B cell (primary cell): ENCODE measurements around the gene PPP2R3C. TPM values are rescaled to one million over a fixed set of nuclear protein-coding genes. Genes with fewer than 3 reads are reported as not detected.

ENCODE experiments used
- ATAC-seq: fragments of 200-7000 bp; cut with Tn5 transposase; one replicate; pipeline ENCODE4 v1.10.0; 2021; ENCODE audit warnings: low read depth, mild to moderate bottlenecking, moderate number of reproducible peaks, moderate library complexity
- CTCF ChIA-PET: fragments of 350-600 bp; sonication (Branson Sonifier 250); formaldehyde crosslinking; loops from one replicate; lab custom pipeline; 2021; ENCODE audit warnings: antibody characterized with exemption, inconsistent platforms; lab: Charles Lee
- POLR2A ChIA-PET: fragments of 350-600 bp; sonication (Branson Sonifier 250); formaldehyde crosslinking; loops from one replicate; lab custom pipeline; 2021; ENCODE audit warnings: antibody characterized with exemption; lab: Charles Lee
- DNase-seq: peaks from one replicate; pipeline ENCODE4 v3.0.0; 2013
- H2AFZ ChIP-seq: 2 replicates; pipeline ENCODE4 v1.6.1; 2012; ENCODE audit warnings: mild to moderate bottlenecking, low read depth, low read length; ENCODE audit not compliant: insufficient read depth, poor library complexity, severe bottlenecking
- H3K27ac ChIP-seq, 2 donors: 1 replicate in 1 of 2; 2 replicates in 1 of 2; pipeline ENCODE4 v1.5.1; 2012 to 2013; ENCODE audit warnings: low read length in 2 of 2, mild to moderate bottlenecking in 2 of 2, moderate library complexity in 1 of 2
- H3K27me3 ChIP-seq, 4 experiments: fragments of 200-600 bp in 1 of 4; sonication (generic) in 1 of 4; replicated peaks in 1 of 4; 1 replicate in 2 of 4; 2 replicates in 2 of 4; pipeline versions ENCODE4 v1.6.1 to v1.7.0; 2013 to 2016; ENCODE audit warnings: low read length in 3 of 4, mild to moderate bottlenecking in 2 of 4, mixed read lengths in 1 of 4, moderate library complexity in 1 of 4; ENCODE audit not compliant: insufficient read depth in 4 of 4, control insufficient read depth in 3 of 4; ENCODE audit errors: control extremely low read depth in 1 of 4
- H3K36me3 ChIP-seq, 2 experiments: replicated peaks in 1 of 2; 1 replicate in 1 of 2; 2 replicates in 1 of 2; pipeline versions ENCODE4 v1.6.1 to v1.7.1; 2013; ENCODE audit warnings: low read length in 1 of 2; ENCODE audit not compliant: insufficient read depth in 2 of 2, control insufficient read depth in 1 of 2; ENCODE audit errors: control extremely low read depth in 1 of 2, extremely low read depth in 1 of 2
- H3K4me1 ChIP-seq, 2 donors: fragments of 200-600 bp in 1 of 2; sonication (generic) in 1 of 2; 1 replicate in 1 of 2; 2 replicates in 1 of 2; pipeline versions ENCODE4 v1.5.1 to v1.6.1; 2013 to 2017; ENCODE audit warnings: low read length in 2 of 2; ENCODE audit not compliant: control insufficient read depth in 2 of 2, insufficient read depth in 2 of 2
- H3K4me2 ChIP-seq: replicated peaks from 2 replicates; pipeline ENCODE3; 2012; ENCODE audit warnings: mild to moderate bottlenecking, low read depth, low read length; ENCODE audit not compliant: poor library complexity, severe bottlenecking
- H3K4me3 ChIP-seq, 5 experiments: fragments of 200-600 bp in 1 of 5; sonication (generic) in 1 of 5; 1 replicate in 3 of 5; 2 replicates in 2 of 5; pipeline versions ENCODE4 v1.5.1 to v1.7.0; 2011 to 2016; ENCODE audit warnings: low read length in 4 of 5, mild to moderate bottlenecking in 4 of 5, low read depth in 2 of 5, control low read depth in 1 of 5, moderate library complexity in 1 of 5; ENCODE audit not compliant: insufficient read depth in 1 of 5; ENCODE audit errors: control extremely low read depth in 1 of 5, extremely low read depth in 1 of 5
- H3K79me2 ChIP-seq: fragments of 200-600 bp; sonication (generic); one replicate; pipeline ENCODE4 v1.6.0; 2016; ENCODE audit warnings: low read length; ENCODE audit not compliant: control insufficient read depth, insufficient read depth
- H3K9ac ChIP-seq: fragments of 200-600 bp; sonication (generic); 2 replicates; pipeline ENCODE4 v1.6.1; 2017; ENCODE audit warnings: mild to moderate bottlenecking, low read length, moderate library complexity
- H3K9me3 ChIP-seq, 3 donors: one replicate each; pipeline versions ENCODE4 v1.6.1 to v1.7.1; 2013; ENCODE audit warnings: low read length in 2 of 3; ENCODE audit not compliant: control insufficient read depth in 2 of 3, insufficient read depth in 1 of 3; ENCODE audit errors: control extremely low read depth in 1 of 3
- H4K20me1 ChIP-seq: 2 replicates; pipeline ENCODE4 v1.6.0; 2012; ENCODE audit warnings: mild to moderate bottlenecking, low read length; ENCODE audit not compliant: insufficient read depth, control insufficient read depth, poor library complexity, severe bottlenecking
- H3K27ac Mint-ChIP-seq: one replicate; pipeline ENCODE4 v1.8.0; 2021; ENCODE audit warnings: mixed read lengths
- H3K27me3 Mint-ChIP-seq: one replicate; pipeline ENCODE4 v1.8.0; 2021; ENCODE audit warnings: mixed read lengths
- H3K4me1 Mint-ChIP-seq: one replicate; pipeline ENCODE4 v1.8.0; 2021; ENCODE audit warnings: mixed read lengths
- H3K4me3 Mint-ChIP-seq: one replicate; pipeline ENCODE4 v1.8.0; 2021; ENCODE audit warnings: mixed read lengths
- H3K9me3 Mint-ChIP-seq: one replicate; pipeline ENCODE4 v1.8.0; 2022; ENCODE audit warnings: mixed read lengths; ENCODE audit not compliant: insufficient read depth
- EZH2 ChIP-seq: IDR thresholded peaks from 2 replicates; pipeline ENCODE4 v1.6.1; 2012; ENCODE audit warnings: borderline replicate concordance, low read depth, mild to moderate bottlenecking, moderate library complexity, low read length; ENCODE audit not compliant: insufficient read depth, poor library complexity, severe bottlenecking
- whole genome bisulfite sequencing: methylation state at CpG from one replicate; pipeline ENCODE4 v1.1.5; 2013; ENCODE audit warnings: missing lambda C conversion rate; ENCODE audit not compliant: insufficient coverage; 5-methylcytosine and 5-hydroxymethylcytosine counted together
- intact Hi-C: fragments of 100-400 bp; cut with micrococcal nuclease; formaldehyde crosslinking; loops from one replicate; pipeline ENCODE4 v1.10.0; 2022
- polyA plus RNA-seq: library from polyadenylated mRNA; depleted of rRNA; stranded (reverse); fragments of >200 nt; gene quantifications from 2 replicates; pipeline ENCODE4 v1.2.3, GENCODE V29; 2012
- total RNA-seq, 2 donors: library from RNA; stranded (reverse); fragments of 120-200 nt in 1 of 2; gene quantifications; 1 replicate in 1 of 2; 2 replicates in 1 of 2; pipeline versions ENCODE4 v1.2.3 to v1.2.4, GENCODE V29; 2013 to 2022
- TF ChIP-seq, protein P1 (sequence below): fragments of 200-600 bp; IDR thresholded peaks from one replicate; pipeline ENCODE4 v1.8.0; 2022; ENCODE audit warnings: antibody characterized with exemption, mild to moderate bottlenecking

The PPP2R3C gene
- total and polyA plus RNA-seq, 2 donors (not counting 1 experiment from before 2014, with no cell fraction given) = 13.5 to 40.8 TPM

DNA sequence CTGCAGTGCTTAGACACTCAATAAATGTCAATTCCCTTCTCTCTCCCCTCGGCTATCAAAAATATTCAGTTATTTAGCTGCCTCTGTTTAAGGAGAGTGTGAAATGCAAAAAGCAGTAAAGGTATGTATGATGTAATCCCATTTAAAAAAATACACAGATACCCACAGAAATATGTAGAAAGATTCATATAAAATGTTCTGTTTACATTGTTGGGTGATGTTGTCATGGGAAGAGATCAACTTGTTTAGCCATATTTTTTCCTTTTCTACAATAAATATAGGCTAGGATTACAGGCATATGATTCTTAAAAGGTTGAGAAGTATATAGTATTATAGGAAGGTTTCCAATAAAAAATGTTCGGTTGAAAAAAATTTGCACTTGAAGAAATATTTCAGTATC, 7.8 kb downstream of the PPP2R3C start:
- Mint-ChIP-seq H3K4me3 (no peak overlapping the region), H3K9me3 (peaks cover 2% of the 10 kb centered on the region), H3K27me3 (no peaks in the 10 kb centered on the region), H3K27ac (no peak overlapping the region), H3K4me1 (peaks cover 18% of the 10 kb centered on the region)
- Histone ChIP-seq H3K27me3 (no peaks in the 10 kb centered on the region), H3K4me1 (no peaks in the 10 kb centered on the region), H3K36me3 (peaks cover 18 to 62% of the 10 kb centered on the region in 2 experiments), H4K20me1 (peaks cover 41% of the 10 kb centered on the region), H3K4me3 (no peak overlapping the region), H3K27ac (no peak overlapping the region), H3K9ac (no peak overlapping the region), H3K4me2 (no peak overlapping the region), H3K9me3 (peaks cover 0 to 4% (median 1%) of the 10 kb centered on the region in 3 donors), H3K79me2 (peaks cover 44% of the 10 kb centered on the region), H2AFZ (no peak overlapping the region)
- WGBS = no CpG with 5 or more reads among the region's 2 CpGs
- ATAC-seq (no peak), DNase-seq (no peak)
- CTCF ChIA-PET = interaction anchor here (1.2 to 1.7 kb wide), 2 partner anchors 27 to 301 kb away, joined by 3 to 6 read pairs; no protein-coding TSS in a partner anchor
- no peak for TF ChIP-seq EZH2
- TF ChIP-seq, protein P1, sequence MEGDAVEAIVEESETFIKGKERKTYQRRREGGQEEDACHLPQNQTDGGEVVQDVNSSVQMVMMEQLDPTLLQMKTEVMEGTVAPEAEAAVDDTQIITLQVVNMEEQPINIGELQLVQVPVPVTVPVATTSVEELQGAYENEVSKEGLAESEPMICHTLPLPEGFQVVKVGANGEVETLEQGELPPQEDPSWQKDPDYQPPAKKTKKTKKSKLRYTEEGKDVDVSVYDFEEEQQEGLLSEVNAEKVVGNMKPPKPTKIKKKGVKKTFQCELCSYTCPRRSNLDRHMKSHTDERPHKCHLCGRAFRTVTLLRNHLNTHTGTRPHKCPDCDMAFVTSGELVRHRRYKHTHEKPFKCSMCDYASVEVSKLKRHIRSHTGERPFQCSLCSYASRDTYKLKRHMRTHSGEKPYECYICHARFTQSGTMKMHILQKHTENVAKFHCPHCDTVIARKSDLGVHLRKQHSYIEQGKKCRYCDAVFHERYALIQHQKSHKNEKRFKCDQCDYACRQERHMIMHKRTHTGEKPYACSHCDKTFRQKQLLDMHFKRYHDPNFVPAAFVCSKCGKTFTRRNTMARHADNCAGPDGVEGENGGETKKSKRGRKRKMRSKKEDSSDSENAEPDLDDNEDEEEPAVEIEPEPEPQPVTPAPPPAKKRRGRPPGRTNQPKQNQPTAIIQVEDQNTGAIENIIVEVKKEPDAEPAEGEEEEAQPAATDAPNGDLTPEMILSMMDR = no peak
- POLR2A ChIA-PET = no interaction called here
- intact Hi-C loops = no loop called here

- H3K4me1 Mint-ChIP-seq = peaks cover 14% of the 10 kb centered on the region
- no peaks in the 10 kb centered on the region for H3K27me3 Mint-ChIP-seq
- WGBS = 92% methylated on average over 2 of the region's 4 CpGs
- H3K4me3 ChIP-seq = no peak overlapping the region
- H3K27ac ChIP-seq = no peak overlapping the region
- no peaks in the 10 kb centered on the region for H3K4me1 ChIP-seq
- peaks cover 41% of the 10 kb centered on the region for H4K20me1 ChIP-seq
- DNase-seq (no peak), ATAC-seq (no peak)
- intact Hi-C loops = no loop called here
- peaks cover 38% of the 10 kb centered on the region for H3K79me2 ChIP-seq
- no peak overlapping the region for H2AFZ ChIP-seq
- H3K4me2 ChIP-seq = no peak overlapping the region
- POLR2A ChIA-PET = no interaction called here
- CTCF ChIA-PET = interaction anchor here (1.2 to 1.7 kb wide), 2 partner anchors 27 to 302 kb away, joined by 3 to 6 read pairs; no protein-coding TSS in a partner anchor
- no peak overlapping the region for H3K9ac ChIP-seq
- no peaks in the 10 kb centered on the region for H3K27me3 ChIP-seq
- peaks cover 0 to 4% (median 1%) of the 10 kb centered on the region in 3 donors for H3K9me3 ChIP-seq
- TF ChIP-seq EZH2 = no peak
- TF ChIP-seq, protein P1 = no peak
- no peak overlapping the region for H3K4me3 Mint-ChIP-seq
- H3K36me3 ChIP-seq = peaks cover 18 to 62% of the 10 kb centered on the region in 2 experiments
- peaks cover 2% of the 10 kb centered on the region for H3K9me3 Mint-ChIP-seq
- H3K27ac Mint-ChIP-seq = no peak overlapping the region
These were observed 8.4 kb downstream of the PPP2R3C start for GRCh38 chr14:35113308-35113950.
